GM12875 (cell line): ENCODE results near the gene GZMA.

Source experiments
- H3K4me3 ChIP-seq: one replicate; pipeline ENCODE4 v1.5.1; 2011; ENCODE audit warnings: low read depth, low read length, control low read depth
- TF ChIP-seq, protein P1 (sequence below): IDR thresholded peaks from 2 replicates; pipeline ENCODE4 v1.5.1; 2011; ENCODE audit warnings: low read depth, mild to moderate bottlenecking, control low read depth, inconsistent platforms, low read length, moderate library complexity, borderline replicate concordance; ENCODE audit not compliant: insufficient read depth

The GZMA gene

GRCh38 chr5:55113327-55113726 is 10.9 kb downstream of the GZMA start:
- H3K4me3 ChIP-seq = no peak overlapping the region
- TF ChIP-seq, protein P1, sequence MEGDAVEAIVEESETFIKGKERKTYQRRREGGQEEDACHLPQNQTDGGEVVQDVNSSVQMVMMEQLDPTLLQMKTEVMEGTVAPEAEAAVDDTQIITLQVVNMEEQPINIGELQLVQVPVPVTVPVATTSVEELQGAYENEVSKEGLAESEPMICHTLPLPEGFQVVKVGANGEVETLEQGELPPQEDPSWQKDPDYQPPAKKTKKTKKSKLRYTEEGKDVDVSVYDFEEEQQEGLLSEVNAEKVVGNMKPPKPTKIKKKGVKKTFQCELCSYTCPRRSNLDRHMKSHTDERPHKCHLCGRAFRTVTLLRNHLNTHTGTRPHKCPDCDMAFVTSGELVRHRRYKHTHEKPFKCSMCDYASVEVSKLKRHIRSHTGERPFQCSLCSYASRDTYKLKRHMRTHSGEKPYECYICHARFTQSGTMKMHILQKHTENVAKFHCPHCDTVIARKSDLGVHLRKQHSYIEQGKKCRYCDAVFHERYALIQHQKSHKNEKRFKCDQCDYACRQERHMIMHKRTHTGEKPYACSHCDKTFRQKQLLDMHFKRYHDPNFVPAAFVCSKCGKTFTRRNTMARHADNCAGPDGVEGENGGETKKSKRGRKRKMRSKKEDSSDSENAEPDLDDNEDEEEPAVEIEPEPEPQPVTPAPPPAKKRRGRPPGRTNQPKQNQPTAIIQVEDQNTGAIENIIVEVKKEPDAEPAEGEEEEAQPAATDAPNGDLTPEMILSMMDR = no peak

DNA sequence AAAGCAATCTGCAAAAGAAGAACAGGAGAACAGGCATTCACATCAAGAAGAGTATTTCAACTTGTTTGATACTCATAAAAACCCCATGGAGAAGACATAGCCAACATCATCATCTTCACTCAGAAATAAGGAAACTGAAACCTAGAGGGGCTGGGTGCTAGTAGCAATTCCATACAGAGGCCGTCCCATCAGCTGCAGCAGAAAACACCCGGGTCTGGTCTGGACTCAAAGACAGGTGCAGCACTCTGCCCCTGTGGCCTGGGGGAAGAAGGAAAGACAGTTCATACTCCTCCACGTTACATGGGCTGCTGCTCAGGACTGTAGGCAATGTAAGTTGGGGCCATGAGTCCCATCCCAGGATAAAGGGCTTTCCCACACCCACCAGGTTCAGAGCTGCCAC is 11.6 kb downstream of the GZMA start:
- TF ChIP-seq, protein P1 = no peak

DNA sequence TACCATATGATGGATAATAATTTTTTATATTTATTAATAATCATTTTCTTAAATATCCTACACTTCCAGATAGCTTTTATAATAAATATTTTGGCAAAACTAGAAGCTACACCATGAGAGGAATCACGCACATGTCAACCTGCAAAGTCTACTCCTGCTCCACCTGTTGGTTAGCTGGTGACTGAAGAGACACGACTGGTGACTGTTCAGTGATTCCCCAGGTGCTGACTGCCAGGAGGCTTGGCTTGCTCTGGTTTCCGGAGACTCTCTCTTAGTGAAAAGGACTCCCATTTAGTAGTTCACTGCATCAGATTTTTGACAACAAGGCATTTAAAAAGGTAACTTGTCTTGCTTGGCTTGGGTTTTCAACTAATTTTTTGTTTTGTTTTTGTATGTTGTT is 20.9 kb downstream of the GZMA start:
- H3K4me3 ChIP-seq = no peak overlapping the region
- TF ChIP-seq, protein P1 = no peak

More for the DNA sequence above, 11.6 kb downstream of the GZMA start:
- H3K4me3 ChIP-seq = no peak overlapping the region

DNA sequence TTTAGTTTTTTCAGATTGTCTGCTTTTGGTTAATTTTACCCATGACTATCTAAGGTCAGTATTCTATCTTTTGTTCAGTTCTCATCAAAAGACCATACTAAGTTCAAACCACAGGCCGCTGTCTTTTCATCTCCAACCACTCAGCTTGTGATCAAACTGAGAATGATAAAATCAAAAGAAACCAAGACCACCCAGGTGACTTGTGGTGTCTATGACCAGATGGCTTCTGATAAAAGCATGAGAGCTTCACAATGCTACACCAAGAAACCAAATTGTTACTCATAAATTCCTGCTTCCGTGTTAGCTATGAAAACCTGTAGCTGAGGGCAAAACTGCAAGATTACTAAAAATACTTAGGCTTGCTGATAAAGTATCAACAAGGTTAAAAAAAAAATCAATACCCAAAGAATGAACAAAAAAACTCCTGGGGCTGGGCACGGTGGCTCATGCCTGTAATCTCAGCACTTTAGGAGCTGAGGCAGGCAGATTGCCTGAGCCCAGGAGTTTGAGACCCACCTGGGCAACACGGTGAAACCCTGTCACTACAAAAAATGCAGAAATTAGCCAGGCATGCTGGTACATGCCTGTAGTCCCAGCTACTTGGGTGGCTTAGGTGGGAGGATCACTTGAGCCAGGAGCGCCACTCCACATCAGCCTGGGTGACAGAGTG is 31.7 kb downstream of the GZMA start:
- TF ChIP-seq, protein P1 = no peak

GRCh38 chr5:55136521-55136920 is 34.1 kb downstream of the GZMA start:
- H3K4me3 ChIP-seq = no peak overlapping the region
- TF ChIP-seq, protein P1 = no peak

More for the DNA sequence above, 31.7 kb downstream of the GZMA start:
- H3K4me3 ChIP-seq = no peak overlapping the region

GRCh38 chr5:55140908-55141665 is 38.6 kb downstream of the GZMA start:
- TF ChIP-seq, protein P1 = no peak
- no peak overlapping the region for H3K4me3 ChIP-seq
